HepG2 (cell line): Measurements from ENCODE around the gene SFXN5. TPM values are rescaled to one million over a fixed set of nuclear protein-coding genes. Genes with fewer than 3 reads are reported as not detected.

Source experiments
- ATAC-seq: fragments of 200-7000 bp; cut with Tn5 transposase; 3 replicates; pipeline ENCODE4 v1.9.1; 2020; ENCODE audit warnings: mild to moderate bottlenecking, moderate library complexity
- BruUV-seq: library from RNA; stranded (reverse); fragments of 400-500 nt; replicated peaks from 2 replicates; lab custom pipeline; 2021; lab: Mats Ljungman, UMichigan
- CTCF ChIA-PET: fragments of 300-600 bp; formaldehyde crosslinking; extraction: SDS; loops from one replicate; lab custom pipeline; 2021; ENCODE audit warnings: low total read pairs, inconsistent platforms, low intra/inter-chr PET ratio; lab: Yijun Ruan, JAX
- POLR2A ChIA-PET: fragments of 350-600 bp; sonication (Branson Sonifier 250); formaldehyde crosslinking; loops from one replicate; lab custom pipeline; 2020; ENCODE audit warnings: antibody characterized with exemption, inconsistent platforms; lab: Yijun Ruan, JAX
- DNase-seq: peaks from one replicate; pipeline ENCODE4 v3.0.0-alpha.2; 2015; ENCODE audit warnings: low spot score
- FAIRE-seq: peaks from 3 replicates; lab custom pipeline; 2011; peaks lifted over from hg19 to GRCh38; lab: Jason Lieb, UNC
- H2AFZ ChIP-seq: one replicate; pipeline ENCODE4 v1.6.1; 2011; ENCODE audit warnings: low read length, inconsistent platforms
- H3K27ac ChIP-seq: fragments of 300-600 bp; 3 replicates; pipeline ENCODE4 v1.8.0; 2011; ENCODE audit warnings: mixed run types, mild to moderate bottlenecking, mixed read lengths, low read length, inconsistent platforms; ENCODE audit not compliant: insufficient read depth; ENCODE audit errors: extremely low read length
- H3K27me3 ChIP-seq, 2 experiments: fragments of 200-600 bp in 1 of 2; 2 replicates in 1 of 2; 3 replicates in 1 of 2; pipeline versions ENCODE4 v1.6.0 to v1.8.0; 2011; ENCODE audit warnings: low read length in 2 of 2, mild to moderate bottlenecking in 2 of 2, moderate library complexity in 2 of 2, inconsistent platforms in 1 of 2; ENCODE audit not compliant: insufficient read depth in 2 of 2, control insufficient read depth in 1 of 2
- H3K36me3 ChIP-seq, 2 experiments: fragments of 200-600 bp in 1 of 2; replicated peaks in 1 of 2; 2 replicates in 1 of 2; 3 replicates in 1 of 2; pipeline versions ENCODE4 v1.5.1 to v1.8.0; 2011; ENCODE audit warnings: low read length in 2 of 2, inconsistent platforms in 1 of 2; ENCODE audit not compliant: insufficient read depth in 2 of 2, control insufficient read depth in 1 of 2
- H3K4me1 ChIP-seq: 2 replicates; pipeline ENCODE4 v1.5.1; 2012; ENCODE audit warnings: low read length, inconsistent platforms; ENCODE audit not compliant: insufficient read depth
- H3K4me2 ChIP-seq: 2 replicates; pipeline ENCODE4 v1.6.0; 2011; ENCODE audit warnings: low read depth, low read length, inconsistent platforms
- H3K4me3 ChIP-seq, 3 experiments: fragments of 200-600 bp in 1 of 3; sonication (generic), shearing (Covaris generic) in 1 of 3; replicated peaks in 1 of 3; 2 replicates each; pipeline ENCODE4 v1.5.1; 2011 to 2016; ENCODE audit warnings: low read length in 3 of 3, inconsistent platforms in 2 of 3, low read depth in 2 of 3, mild to moderate bottlenecking in 2 of 3, control low read depth in 1 of 3, mixed read lengths in 1 of 3; ENCODE audit not compliant: insufficient read depth in 1 of 3
- H3K79me2 ChIP-seq: one replicate; pipeline ENCODE4 v1.6.1; 2011; ENCODE audit warnings: low read length, inconsistent platforms; ENCODE audit not compliant: insufficient read depth
- H3K9ac ChIP-seq: 2 replicates; pipeline ENCODE4 v1.6.0; 2011; ENCODE audit warnings: mild to moderate bottlenecking, low read depth, low read length, inconsistent platforms; ENCODE audit not compliant: insufficient read depth
- H3K9me3 ChIP-seq: 2 replicates; pipeline ENCODE4 v1.5.1; 2012; ENCODE audit warnings: mild to moderate bottlenecking, low read length
- H4K20me1 ChIP-seq: 2 replicates; pipeline ENCODE4 v1.6.0; 2011; ENCODE audit warnings: inconsistent platforms, mild to moderate bottlenecking, low read length, moderate library complexity; ENCODE audit not compliant: insufficient read depth
- CENPT ChIP-seq: sonication (generic); formaldehyde crosslinking; IDR thresholded peaks from 2 replicates; pipeline ENCODE4 v1.8.0; 2022; ENCODE audit warnings: low read depth, mild to moderate bottlenecking, moderate library complexity, missing genetic modification reagents
- KAT7 ChIP-seq: IDR thresholded peaks from 2 replicates; pipeline ENCODE4 v1.6.1; 2018; ENCODE audit warnings: borderline replicate concordance, missing compliant biosample characterization
- MEF2D ChIP-seq: sonication (generic); formaldehyde crosslinking; IDR thresholded peaks from 2 replicates; pipeline ENCODE4 v1.5.1; 2020; ENCODE audit warnings: mild to moderate bottlenecking, missing genetic modification reagents
- NAIF1 ChIP-seq: sonication (generic); formaldehyde crosslinking; IDR thresholded peaks from 2 replicates; pipeline ENCODE4 v1.5.0; 2020; ENCODE audit warnings: mild to moderate bottlenecking, missing genetic modification reagents, borderline replicate concordance
- PHB2 ChIP-seq: fragments of 450-650 bp; IDR thresholded peaks from 2 replicates; pipeline ENCODE4 v1.6.1; 2018; ENCODE audit not compliant: partially characterized antibody
- SMYD3 ChIP-seq: sonication (generic); formaldehyde crosslinking; IDR thresholded peaks from 2 replicates; pipeline ENCODE4 v1.8.1; 2023; ENCODE audit warnings: mild to moderate bottlenecking, missing genetic modification reagents
- TMF1 ChIP-seq: sonication (generic); formaldehyde crosslinking; IDR thresholded peaks from 2 replicates; pipeline ENCODE4 v1.8.1; 2022; ENCODE audit warnings: low read depth, missing genetic modification reagents
- ZBTB39 ChIP-seq: sonication (generic); formaldehyde crosslinking; IDR thresholded peaks from 2 replicates; pipeline ENCODE4 v1.5.0; 2020; ENCODE audit warnings: missing genetic modification reagents
- ZBTB7B ChIP-seq: sonication (generic); formaldehyde crosslinking; IDR thresholded peaks from 2 replicates; pipeline ENCODE4 v1.4.0; 2020; ENCODE audit warnings: missing genetic modification reagents
- ZFP36L2 ChIP-seq: sonication (generic); formaldehyde crosslinking; IDR thresholded peaks from 2 replicates; pipeline ENCODE4 v1.4.0; 2020; ENCODE audit warnings: missing genetic modification reagents
- ZNF614 ChIP-seq: IDR thresholded peaks from 2 replicates; pipeline ENCODE4 v1.6.1; 2018; ENCODE audit warnings: missing biosample characterization, missing genetic modification reagents, inconsistent platforms, borderline replicate concordance
- ZNF777 ChIP-seq: sonication (generic); formaldehyde crosslinking; IDR thresholded peaks from 2 replicates; pipeline ENCODE4 v1.4.0; 2020; ENCODE audit warnings: missing genetic modification reagents
- ZNF784 ChIP-seq: sonication (generic); formaldehyde crosslinking; IDR thresholded peaks from 2 replicates; pipeline ENCODE4 v1.5.1; 2020; ENCODE audit warnings: missing genetic modification reagents, mild to moderate bottlenecking, borderline replicate concordance
- WGBS: methylation state at CpG from one replicate; pipeline ENCODE4 v1.1.6; 2017; ENCODE audit warnings: low lambda C conversion rate; 5-methylcytosine and 5-hydroxymethylcytosine counted together
- in situ Hi-C: cut with HindIII; loops from 2 replicates; pipeline ENCODE4 v1.10.0; 2017; ENCODE audit warnings: low pct_unique_long_range_greater_than_20kb; ENCODE audit not compliant: extremely low pct_ligation_motif_present
- intact Hi-C: fragments of 100-400 bp; cut with micrococcal nuclease; formaldehyde crosslinking; loops from one replicate; pipeline ENCODE4 v1.10.0; 2022; ENCODE audit not compliant: unreplicated experiment
- polyA plus RNA-seq, 8 experiments: library from polyadenylated mRNA; depleted of rRNA in 3 of 8; stranded (reverse) in 7 of 8; unstranded in 1 of 8; fragments of >200 nt; fragmentation: Illumina TruSeq in 4 of 8; extraction: Trizol in 4 of 8; gene quantifications; 2 replicates each; pipeline versions ENCODE4 v1.2.1 to v1.2.3, GENCODE V29; 2011 to 2016; ENCODE audit warnings: low read depth in 4 of 8, missing spikeins in 1 of 8, mixed read lengths in 1 of 8; ENCODE audit not compliant: insufficient read depth in 1 of 8
- total RNA-seq, 5 experiments: library from RNA; depleted of rRNA; stranded (reverse); fragments of >200 nt; fragmentation: Illumina TruSeq; extraction: Trizol; gene quantifications; 2 replicates each; pipeline ENCODE4 v1.2.3, GENCODE V29; 2016; ENCODE audit warnings: low read depth in 1 of 5
- TF ChIP-seq, protein P1 (sequence below): sonication (generic); formaldehyde crosslinking; IDR thresholded peaks from 2 replicates; pipeline ENCODE4 v1.4.0; 2020; ENCODE audit warnings: missing genetic modification reagents, borderline replicate concordance

Gene SFXN5
- total and polyA plus RNA-seq, 2 of the 13 experiments (the other 11 are each of a cell fraction or from before 2014, with no cell fraction given), result 34.9 to 37.4 TPM

GRCh38 chr2:72979896-72980295 is 91.6 kb downstream of the SFXN5 start:
- no peaks in the 10 kb centered on the region for H3K79me2 ChIP-seq
- H3K27me3 ChIP-seq, result no peaks in the 10 kb centered on the region
- H3K4me3 ChIP-seq, result no peak overlapping the region
- no peak overlapping the region for H3K27ac ChIP-seq
- no peak overlapping the region for H3K4me2 ChIP-seq
- FAIRE-seq (no peak), ATAC-seq (no peak), DNase-seq (no peak)
- no peaks in the 10 kb centered on the region for H4K20me1 ChIP-seq
- intact Hi-C loops (no loop called here), in situ Hi-C loops (no loop called here)
- CTCF ChIA-PET, result no interaction called here
- no TSS peak for BruUV-seq
- TF ChIP-seq NAIF1 (CRISPR knock-in tag) (no peak), MEF2D (CRISPR knock-in tag) (no peak), ZNF777 (CRISPR knock-in tag) (no peak)
- H3K9ac ChIP-seq, result no peak overlapping the region
- H3K4me1 ChIP-seq, result peaks cover 19% of the 10 kb centered on the region
- no peak overlapping the region for H2AFZ ChIP-seq
- POLR2A ChIA-PET, result no interaction called here
- H3K36me3 ChIP-seq, result peaks cover 11 to 17% of the 10 kb centered on the region in 2 experiments; a peak in 4 of 5 replicates
- H3K9me3 ChIP-seq, result no peaks in the 10 kb centered on the region
- WGBS, result 94% methylated on average over 3 of the region's 3 CpGs

DNA sequence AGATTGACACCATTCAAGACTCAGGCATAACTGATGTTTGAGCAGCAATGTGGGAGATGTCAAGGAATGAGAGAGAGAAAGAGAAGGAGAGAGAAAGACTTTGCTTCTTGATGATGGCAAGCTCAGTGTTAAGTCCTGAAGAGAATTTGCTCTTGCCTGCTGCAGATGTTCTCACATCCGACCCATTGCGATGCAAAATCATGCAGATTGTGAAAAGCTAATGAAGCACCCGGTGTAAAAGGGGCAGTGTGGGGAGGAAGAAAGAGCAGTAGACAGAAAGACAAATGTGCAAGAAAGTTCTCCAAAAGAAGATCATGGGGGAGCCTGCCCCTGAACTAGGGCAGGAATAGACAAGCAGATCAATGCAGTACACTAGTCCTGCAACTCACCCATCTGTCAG is 96.5 kb downstream of the SFXN5 start:
- ChIA-PET CTCF (no interaction called here), POLR2A (no interaction called here)
- ATAC-seq (no peak), FAIRE-seq (no peak), DNase-seq (no peak)
- no peak overlapping the region for H3K27ac ChIP-seq
- no peak overlapping the region for H3K9ac ChIP-seq
- no peaks in the 10 kb centered on the region for H3K4me1 ChIP-seq
- in situ Hi-C loops, result no loop called here
- H3K9me3 ChIP-seq, result no peaks in the 10 kb centered on the region
- H3K4me2 ChIP-seq, result no peak overlapping the region
- no peaks in the 10 kb centered on the region for H3K27me3 ChIP-seq
- no peak overlapping the region for H3K4me3 ChIP-seq
- H3K36me3 ChIP-seq, result peaks cover 2 to 31% of the 10 kb centered on the region in 2 experiments; a peak in 4 of 5 replicates
- peaks cover 4% of the 10 kb centered on the region; the same call in 1 of the 2 replicates for H4K20me1 ChIP-seq
- H3K79me2 ChIP-seq, result no peaks in the 10 kb centered on the region
- no peak overlapping the region for H2AFZ ChIP-seq
- BruUV-seq, result no TSS peak
- intact Hi-C loops, result no loop called here
- 96% methylated on average over 3 of the region's 3 CpGs for WGBS
- TF ChIP-seq ZFP36L2 (CRISPR knock-in tag) (no peak), ZBTB39 (CRISPR knock-in tag) (no peak), TMF1 (no peak), KAT7 (CRISPR knock-in tag) (no peak), SMYD3 (no peak), ZNF614 (CRISPR knock-in tag) (no peak), PHB2 (no peak), ZBTB7B (CRISPR knock-in tag) (no peak), ZNF784 (CRISPR knock-in tag) (no peak), CENPT (CRISPR knock-in tag) (no peak)
- TF ChIP-seq, protein P1, sequence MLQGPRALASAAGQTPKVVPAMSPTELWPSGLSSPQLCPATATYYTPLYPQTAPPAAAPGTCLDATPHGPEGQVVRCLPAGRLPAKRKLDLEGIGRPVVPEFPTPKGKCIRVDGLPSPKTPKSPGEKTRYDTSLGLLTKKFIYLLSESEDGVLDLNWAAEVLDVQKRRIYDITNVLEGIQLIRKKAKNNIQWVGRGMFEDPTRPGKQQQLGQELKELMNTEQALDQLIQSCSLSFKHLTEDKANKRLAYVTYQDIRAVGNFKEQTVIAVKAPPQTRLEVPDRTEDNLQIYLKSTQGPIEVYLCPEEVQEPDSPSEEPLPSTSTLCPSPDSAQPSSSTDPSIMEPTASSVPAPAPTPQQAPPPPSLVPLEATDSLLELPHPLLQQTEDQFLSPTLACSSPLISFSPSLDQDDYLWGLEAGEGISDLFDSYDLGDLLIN (CRISPR knock-in tag), result no peak
